ENCODE results near the gene WDR89. TPM values are rescaled to one million over a fixed set of nuclear protein-coding genes. Genes with fewer than 3 reads are reported as not detected.

The WDR89 gene
- total and polyA plus RNA-seq, 4 donors = 7.0 to 17.9 (median 8.7) TPM

GRCh38 chr14:63670692-63671091 is 29.0 kb upstream of the WDR89 start:
- TF ChIP-seq CTCF (IDR thresholded peaks at IDR 0.05; ENCODE audit: control extremely low read depth, extremely low read depth) = no peak
- Histone ChIP-seq H3K9me3 (ENCODE audit: control insufficient read depth in 4 of 4, insufficient read depth in 3 of 4, low read length in 3 of 4) (peaks cover 0 to 4% (median 0%) of the 10 kb centered on the region in 4 donors), H3K9ac (ENCODE audit: insufficient read depth in 1 of 2, low read length in 2 of 2) (no peak overlapping the region), H3K27me3 (ENCODE audit: control insufficient read depth in 3 of 3, insufficient read depth in 3 of 3, low read length in 2 of 3) (no peaks in the 10 kb centered on the region), H3K27ac (ENCODE audit: low read depth in 1 of 2, low read length in 1 of 2) (no peak overlapping the region), H3K36me3 (ENCODE audit: control insufficient read depth in 4 of 4, insufficient read depth in 4 of 4, low read length in 4 of 4) (no peaks in the 10 kb centered on the region), H3K4me1 (ENCODE audit: control insufficient read depth in 5 of 5, insufficient read depth in 5 of 5, low read length in 5 of 5) (peaks cover 0 to 2% (median 0%) of the 10 kb centered on the region in 5 donors), H3K4me3 (no peak overlapping the region)
- ATAC-seq (ENCODE audit: insufficient read depth, low FRiP score) = no peak
- DNase-seq = no peak

DNA sequence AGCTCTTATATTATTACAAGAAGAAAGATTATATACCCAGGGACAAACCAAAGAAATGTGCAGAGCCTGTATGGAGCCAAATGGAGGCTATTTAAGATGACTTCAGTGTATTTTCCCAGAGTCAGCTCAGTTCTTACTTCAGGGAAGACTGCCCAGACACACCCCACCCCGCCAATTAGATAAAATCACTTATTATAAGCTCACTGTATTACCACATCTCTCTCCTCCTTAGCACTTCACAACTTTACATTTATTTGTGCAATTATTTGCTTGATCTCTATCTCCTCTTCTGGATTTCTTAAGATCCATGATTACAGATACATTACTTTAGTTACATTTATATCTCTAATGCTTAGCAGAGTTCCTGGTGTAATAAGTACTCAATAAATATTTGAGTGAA is 24.7 kb upstream of the WDR89 start:
- ATAC-seq (ENCODE audit: insufficient read depth, low FRiP score) (no peak), DNase-seq (no peak)
- 58 to 84% methylated on average over 1 of the region's 1 CpG for WGBS, 2 donors
- no peaks in the 10 kb centered on the region for H3K36me3 ChIP-seq (ENCODE audit: control insufficient read depth in 4 of 4, insufficient read depth in 4 of 4, low read length in 4 of 4)
- no peaks in the 10 kb centered on the region for H3K27me3 ChIP-seq (ENCODE audit: control insufficient read depth in 3 of 3, insufficient read depth in 3 of 3, low read length in 2 of 3)
- H3K4me1 ChIP-seq (ENCODE audit: control insufficient read depth in 5 of 5, insufficient read depth in 5 of 5, low read length in 5 of 5) = no peaks in the 10 kb centered on the region
- no peak for TF ChIP-seq CTCF (IDR thresholded peaks at IDR 0.05; ENCODE audit: control extremely low read depth, extremely low read depth)
- H3K27ac ChIP-seq (ENCODE audit: low read depth in 1 of 2, low read length in 1 of 2) = no peak overlapping the region
- no peak overlapping the region for H3K4me3 ChIP-seq
- H3K9ac ChIP-seq (ENCODE audit: insufficient read depth in 1 of 2, low read length in 2 of 2) = no peak overlapping the region
- H3K9me3 ChIP-seq (ENCODE audit: control insufficient read depth in 4 of 4, insufficient read depth in 3 of 4, low read length in 3 of 4) = peaks cover 0 to 2% (median 0%) of the 10 kb centered on the region in 4 donors

GRCh38 chr14:63663428-63664341 is 22.0 kb upstream of the WDR89 start:
- DNase-seq (no peak), ATAC-seq (ENCODE audit: insufficient read depth, low FRiP score) (no peak)
- Histone ChIP-seq H3K27ac (ENCODE audit: low read depth in 1 of 2, low read length in 1 of 2) (no peak overlapping the region), H3K9ac (ENCODE audit: insufficient read depth in 1 of 2, low read length in 2 of 2) (no peak overlapping the region), H3K4me1 (ENCODE audit: control insufficient read depth in 5 of 5, insufficient read depth in 5 of 5, low read length in 5 of 5) (peaks cover 0 to 2% (median 0%) of the 10 kb centered on the region in 5 donors), H3K27me3 (ENCODE audit: control insufficient read depth in 3 of 3, insufficient read depth in 3 of 3, low read length in 2 of 3) (no peaks in the 10 kb centered on the region), H3K4me3 (no peak overlapping the region), H3K36me3 (ENCODE audit: control insufficient read depth in 4 of 4, insufficient read depth in 4 of 4, low read length in 4 of 4) (no peaks in the 10 kb centered on the region), H3K9me3 (ENCODE audit: control insufficient read depth in 4 of 4, insufficient read depth in 3 of 4, low read length in 3 of 4) (peaks cover 0 to 2% (median 0%) of the 10 kb centered on the region in 4 donors)
- WGBS, 2 donors = 97% methylated on average over 12 of the region's 12 CpGs
- no peak for TF ChIP-seq CTCF (IDR thresholded peaks at IDR 0.05; ENCODE audit: control extremely low read depth, extremely low read depth)
